ENCODE measurements around the gene DMRT2. TPM values are rescaled to one million over a fixed set of nuclear protein-coding genes. Genes with fewer than 3 reads are reported as not detected.

The DMRT2 gene
- total RNA-seq, 1 experiment from 2014 or later = not detected

- Histone ChIP-seq H2AK5ac (ENCODE audit: insufficient read length, low read length) (no peak overlapping the region), H3K18ac (ENCODE audit: insufficient read length, low read depth, low read length) (no peak overlapping the region), H2BK120ac (ENCODE audit: low read depth, low read length, poor library complexity, severe bottlenecking) (no peak overlapping the region), H3K79me1 (ENCODE audit: insufficient read depth, low read depth, low read length, poor library complexity, severe bottlenecking) (no peaks in the 10 kb centered on the region), H3K4me2 (ENCODE audit: insufficient read depth, insufficient read length, low read length) (no peak overlapping the region), H3K9ac (ENCODE audit: extremely low read depth, insufficient read length, low read length) (no peak overlapping the region), H2BK15ac (ENCODE audit: low read depth, low read length) (no peak overlapping the region), H2BK5ac (ENCODE audit: insufficient read length, low read length) (no peak overlapping the region), H3K14ac (ENCODE audit: insufficient read depth, low read length) (no peak overlapping the region), H4K20me1 (ENCODE audit: control insufficient read depth, insufficient read depth, insufficient read length) (no peaks in the 10 kb centered on the region), H3T11ph (ENCODE audit: low read length) (no peak overlapping the region), H2BK12ac (ENCODE audit: insufficient read length, low read depth, low read length) (no peak overlapping the region), H3K4me1 (ENCODE audit: insufficient read depth, low read length) (0 out of 2 replicates have a peak, but pooled peaks cover 2% of the 10 kb centered on the region), H3K4ac (ENCODE audit: low read depth, low read length) (no peak overlapping the region), H2BK20ac (ENCODE audit: low read depth, low read length, poor library complexity, severe bottlenecking) (no peak overlapping the region), H4K5ac (ENCODE audit: insufficient read length, low read depth, low read length) (no peak overlapping the region), H3K27ac (ENCODE audit: insufficient read length, low read depth, low read length) (no peak overlapping the region), H4K91ac (ENCODE audit: insufficient read length, low read depth, low read length) (no peak overlapping the region), H3K23me2 (ENCODE audit: insufficient read length, low read depth, low read length, poor library complexity, severe bottlenecking) (no peaks in the 10 kb centered on the region), H4K8ac (replicated peaks; ENCODE audit: insufficient read length, low read depth, low read length) (no peak overlapping the region), H2AFZ (ENCODE audit: low read length) (no peak overlapping the region), H3K9me3 (ENCODE audit: control insufficient read depth, low read depth, low read length) (peaks cover 5% of the 10 kb centered on the region), H3K56ac (ENCODE audit: insufficient read length, low read depth, low read length) (no peak overlapping the region), H3K23ac (ENCODE audit: insufficient read length, low read depth, low read length) (no peak overlapping the region), H3K79me2 (ENCODE audit: insufficient read depth, low read length) (no peaks in the 10 kb centered on the region), H3K27me3 (ENCODE audit: insufficient read depth, low read length) (no peaks in the 10 kb centered on the region)
- TF ChIP-seq CTCF (conservative IDR thresholded peaks at IDR 0.05) = peak; percentile 72
- Mint-ChIP-seq H3K4me1 (peaks cover 2 to 10% of the 10 kb centered on the region in 2 experiments; a peak in 3 of 4 replicates), H3K27ac (no peak overlapping the region), H3K4me3 (no peak overlapping the region), H3K9me3 (peaks cover 6 to 9% of the 10 kb centered on the region in 2 experiments), H3K27me3 (ENCODE audit: low read depth) (peaks cover 28% of the 10 kb centered on the region), H3K36me3 (ENCODE audit: insufficient read depth in 1 of 3, low read depth in 3 of 3) (peaks cover 0 to 2% (median 1%) of the 10 kb centered on the region in 3 experiments; a peak in 3 of 7 replicates)
- no CpG with 5 or more reads among the region's 10 CpGs for WGBS (ENCODE audit: extremely low coverage, insufficient read length, low lambda C conversion rate)
- DNase-seq = peak; percentile 62
Observed at GRCh38 chr9:1005043-1005667, 45.0 kb upstream of the DMRT2 start.
